HG02678 (cell line): ENCODE data around the gene RILP.
A peak's percentile ranks its signal among the peaks of the same experiment; 100 is the strongest.

ENCODE experiments used
- ATAC-seq: cut with Tn5 transposase; IDR thresholded peaks from one replicate; pipeline ENCODE4 v1.9.1; 2021; ENCODE audit warnings: mild to moderate bottlenecking, moderate library complexity; ENCODE audit not compliant: unreplicated experiment

The RILP gene

GRCh38 chr17:1648173-1648962 is 1.3 kb downstream of the RILP start:
- peak; percentile 59 for ATAC-seq

- ATAC-seq = no peak
Measured at GRCh38 chr17:1647802-1648171, 1.9 kb downstream of the RILP start.

GRCh38 chr17:1646199-1646875 is 3.3 kb downstream of the RILP start:
- ATAC-seq = no peak

GRCh38 chr17:1645207-1646171 is 4.2 kb downstream of the RILP start, which contains the start of gene SCARF1:
Gene SCARF1 (minus strand): TSS chr17:1645732. CDS start chr17:1645697, 35 bp downstream.
- ATAC-seq = no peak

GRCh38 chr17:1644493-1645206 is 5.0 kb downstream of the RILP start:
- no peak for ATAC-seq

- no peak for ATAC-seq
Measured at GRCh38 chr17:1643999-1644492, 5.6 kb downstream of the RILP start.

- ATAC-seq = no peak
Measured at GRCh38 chr17:1643293-1643998, 6.2 kb downstream of the RILP start.

GRCh38 chr17:1641065-1641403 is 8.6 kb downstream of the RILP start:
- no peak for ATAC-seq

- no peak for ATAC-seq
Measured at GRCh38 chr17:1640329-1641064, 9.2 kb downstream of the RILP start.

GRCh38 chr17:1639549-1640180 is 10.0 kb downstream of the RILP start:
- ATAC-seq = no peak

- no peak for ATAC-seq
Measured at GRCh38 chr17:1638624-1639300, 10.9 kb downstream of the RILP start.

GRCh38 chr17:1638171-1638590 is 11.5 kb downstream of the RILP start:
- no peak for ATAC-seq

- ATAC-seq = no peak
Measured at GRCh38 chr17:1636732-1637285, 12.9 kb downstream of the RILP start.

- ATAC-seq = no peak
Measured at GRCh38 chr17:1635675-1636465, 13.8 kb downstream of the RILP start.

GRCh38 chr17:1634841-1635650 is 14.6 kb downstream of the RILP start:
- no peak for ATAC-seq

- no peak for ATAC-seq
Measured at GRCh38 chr17:1630662-1631061, 19.0 kb downstream of the RILP start.
